Measurements from ENCODE around the gene RMI1.
"Not testable (repeated sequence)": the region's sequence is repeated elsewhere in the genome, so short reads cannot be mapped to it uniquely, and the experiment has no call there.

The RMI1 gene

GRCh38 chr9:84007662-84008061 lies 27.1 kb downstream of the RMI1 start:
- no peak for DNase-seq (ENCODE audit: low read depth)

- no peak for DNase-seq (ENCODE audit: low read depth)
Measured at GRCh38 chr9:84024041-84024575, 43.5 kb downstream of the RMI1 start.

- DNase-seq (ENCODE audit: low read depth) = no peak
Measured at GRCh38 chr9:84027201-84027600, 46.6 kb downstream of the RMI1 start.

GRCh38 chr9:84031534-84031933 lies 50.9 kb downstream of the RMI1 start:
- no peak for DNase-seq (ENCODE audit: low read depth)

GRCh38 chr9:84041857-84042256 lies 61.3 kb downstream of the RMI1 start:
- DNase-seq (ENCODE audit: low read depth) = not testable (repeated sequence)

GRCh38 chr9:84045481-84046097 lies 65.0 kb downstream of the RMI1 start:
- DNase-seq (ENCODE audit: low read depth) = no peak
